ENCODE measurements around the gene OGFR. TPM values are rescaled to one million over a fixed set of nuclear protein-coding genes. Genes with fewer than 3 reads are reported as not detected.

OGFR gene
- total RNA-seq, 4 donors from 2014 or later = 73.3 to 88.3 (median 76.3) TPM

GRCh38 chr20:62766716-62767115 is 37.9 kb upstream of the OGFR start:
- no peak for DNase-seq
- H3K27ac ChIP-seq = no peak overlapping the region

GRCh38 chr20:62768234-62768546 is 36.4 kb upstream of the OGFR start:
- Histone ChIP-seq H3K4me3 (no peak overlapping the region), H3K9me3 (no peaks in the 10 kb centered on the region), H3K27ac (no peak overlapping the region), H3K4me1 (no peaks in the 10 kb centered on the region), H3K27me3 (no peaks in the 10 kb centered on the region), H3K36me3 (no peaks in the 10 kb centered on the region)
- TF ChIP-seq, protein P1, sequence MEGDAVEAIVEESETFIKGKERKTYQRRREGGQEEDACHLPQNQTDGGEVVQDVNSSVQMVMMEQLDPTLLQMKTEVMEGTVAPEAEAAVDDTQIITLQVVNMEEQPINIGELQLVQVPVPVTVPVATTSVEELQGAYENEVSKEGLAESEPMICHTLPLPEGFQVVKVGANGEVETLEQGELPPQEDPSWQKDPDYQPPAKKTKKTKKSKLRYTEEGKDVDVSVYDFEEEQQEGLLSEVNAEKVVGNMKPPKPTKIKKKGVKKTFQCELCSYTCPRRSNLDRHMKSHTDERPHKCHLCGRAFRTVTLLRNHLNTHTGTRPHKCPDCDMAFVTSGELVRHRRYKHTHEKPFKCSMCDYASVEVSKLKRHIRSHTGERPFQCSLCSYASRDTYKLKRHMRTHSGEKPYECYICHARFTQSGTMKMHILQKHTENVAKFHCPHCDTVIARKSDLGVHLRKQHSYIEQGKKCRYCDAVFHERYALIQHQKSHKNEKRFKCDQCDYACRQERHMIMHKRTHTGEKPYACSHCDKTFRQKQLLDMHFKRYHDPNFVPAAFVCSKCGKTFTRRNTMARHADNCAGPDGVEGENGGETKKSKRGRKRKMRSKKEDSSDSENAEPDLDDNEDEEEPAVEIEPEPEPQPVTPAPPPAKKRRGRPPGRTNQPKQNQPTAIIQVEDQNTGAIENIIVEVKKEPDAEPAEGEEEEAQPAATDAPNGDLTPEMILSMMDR (IDR thresholded peaks at IDR 0.05) = no peak
- TF ChIP-seq POLR2A (IDR thresholded peaks at IDR 0.05) = no peak
- DNase-seq = no peak

More at GRCh38 chr20:62766716-62767115, 37.9 kb upstream of the OGFR start:
- no peak overlapping the region for H3K4me3 ChIP-seq
- no peaks in the 10 kb centered on the region for H3K4me1 ChIP-seq
- TF ChIP-seq, protein P1 (IDR thresholded peaks at IDR 0.05) = no peak
- TF ChIP-seq POLR2A (IDR thresholded peaks at IDR 0.05) = no peak
- no peaks in the 10 kb centered on the region for H3K36me3 ChIP-seq
- H3K9me3 ChIP-seq = no peaks in the 10 kb centered on the region
- no peaks in the 10 kb centered on the region for H3K27me3 ChIP-seq

DNA sequence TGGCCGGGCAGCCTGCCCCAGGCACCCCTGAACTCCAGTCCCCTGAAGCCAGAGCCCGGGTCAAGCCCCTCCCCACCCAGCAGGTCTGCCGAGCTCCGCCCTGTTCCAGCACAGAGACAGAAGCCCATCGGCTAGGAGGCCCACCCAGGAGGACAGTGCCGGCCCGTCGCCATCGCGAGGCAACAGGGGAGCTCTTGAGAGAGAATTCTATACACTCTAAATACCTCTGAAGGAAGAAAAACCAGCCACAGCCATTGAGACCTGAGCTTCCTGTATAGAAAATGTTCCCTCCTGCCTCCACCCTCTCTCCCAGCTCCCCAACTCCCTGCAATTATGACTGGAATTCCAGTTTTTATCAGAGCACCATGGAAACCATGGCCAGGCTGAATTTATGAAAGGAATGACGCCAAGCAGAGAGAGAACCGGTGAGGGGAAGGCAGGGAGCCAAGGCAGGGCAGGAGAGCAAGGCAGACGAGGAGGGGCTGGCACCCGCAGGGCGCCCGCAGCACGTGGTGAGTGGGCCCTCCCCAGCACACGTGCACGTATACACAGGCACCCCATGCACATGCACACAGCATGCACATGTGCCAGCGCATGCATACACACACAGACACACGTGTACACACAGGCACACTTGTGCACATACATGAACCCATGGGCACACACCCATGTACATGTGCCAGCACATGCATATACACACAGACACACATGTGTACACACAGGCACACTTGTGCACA is 35.9 kb upstream of the OGFR start:
- no peak for DNase-seq
- H3K27me3 ChIP-seq = no peaks in the 10 kb centered on the region
- H3K27ac ChIP-seq = no peak overlapping the region
- no peak overlapping the region for H3K4me3 ChIP-seq
- no peaks in the 10 kb centered on the region for H3K4me1 ChIP-seq
- H3K36me3 ChIP-seq = no peaks in the 10 kb centered on the region
- no peaks in the 10 kb centered on the region for H3K9me3 ChIP-seq
- TF ChIP-seq, protein P1 (IDR thresholded peaks at IDR 0.05) = no peak
- TF ChIP-seq POLR2A (IDR thresholded peaks at IDR 0.05) = no peak

- no peaks in the 10 kb centered on the region for H3K36me3 ChIP-seq
- H3K4me3 ChIP-seq = no peak overlapping the region
- no peak for DNase-seq
- H3K9me3 ChIP-seq = no peaks in the 10 kb centered on the region
- H3K4me1 ChIP-seq = no peaks in the 10 kb centered on the region
- no peak overlapping the region for H3K27ac ChIP-seq
- TF ChIP-seq, protein P1 (IDR thresholded peaks at IDR 0.05) = no peak
- no peak for TF ChIP-seq POLR2A (IDR thresholded peaks at IDR 0.05)
- no peaks in the 10 kb centered on the region for H3K27me3 ChIP-seq
Observed at GRCh38 chr20:62769346-62770071, 35.1 kb upstream of the OGFR start.

- Histone ChIP-seq H3K4me3 (no peak overlapping the region), H3K27me3 (no peaks in the 10 kb centered on the region), H3K4me1 (no peaks in the 10 kb centered on the region), H3K9me3 (no peaks in the 10 kb centered on the region), H3K27ac (no peak overlapping the region), H3K36me3 (no peaks in the 10 kb centered on the region)
- DNase-seq = no peak
- TF ChIP-seq POLR2A (IDR thresholded peaks at IDR 0.05) = no peak
- TF ChIP-seq, protein P1 (IDR thresholded peaks at IDR 0.05) = no peak
Observed at GRCh38 chr20:62770111-62770910, 34.3 kb upstream of the OGFR start.

Data from Peyer's patch (tissue), 4 donors.